T-helper 2 cell treated with Interferon-gamma antibody and Interleukin-4, amounts not matched to agents 5 μg/mL and 100 μg/mL, for 36 hours (primary cell): ENCODE measurements around the gene OR2S2.

Experiments used
- DNase-seq: peaks from one replicate; pipeline ENCODE4 v3.0.0; 2021; ENCODE audit warnings: low spot score
- H3K27ac Mint-ChIP-seq: one replicate; pipeline ENCODE4 v1.8.0; 2021; ENCODE audit warnings: mild to moderate bottlenecking, mixed read lengths
- H3K27me3 Mint-ChIP-seq: one replicate; pipeline ENCODE4 v1.8.0; 2021; ENCODE audit warnings: low read depth, mixed read lengths
- H3K36me3 Mint-ChIP-seq: one replicate; pipeline ENCODE4 v1.8.0; 2021; ENCODE audit warnings: low read depth, mixed read lengths
- H3K4me1 Mint-ChIP-seq: one replicate; pipeline ENCODE4 v1.8.0; 2021; ENCODE audit warnings: low read depth, mixed read lengths
- H3K4me3 Mint-ChIP-seq: one replicate; pipeline ENCODE4 v1.8.0; 2022; ENCODE audit warnings: mild to moderate bottlenecking, moderate library complexity, mixed read lengths
- H3K9me3 Mint-ChIP-seq: one replicate; pipeline ENCODE4 v1.8.0; 2021; ENCODE audit warnings: mixed read lengths

OR2S2 gene

GRCh38 chr9:35933550-35934067 lies 24.3 kb downstream of the OR2S2 start:
- Mint-ChIP-seq H3K27me3 (peaks cover 18% of the 10 kb centered on the region), H3K27ac (no peak overlapping the region), H3K9me3 (peaks cover 9% of the 10 kb centered on the region), H3K36me3 (peaks cover 4% of the 10 kb centered on the region), H3K4me3 (peak overlapping the region; percentile 41), H3K4me1 (peaks cover 20% of the 10 kb centered on the region)
- no peak for DNase-seq

GRCh38 chr9:35932735-35933134 lies 25.2 kb downstream of the OR2S2 start:
- Mint-ChIP-seq H3K4me3 (peak overlapping the region; percentile 37), H3K27me3 (peaks cover 18% of the 10 kb centered on the region), H3K36me3 (peaks cover 4% of the 10 kb centered on the region), H3K27ac (no peak overlapping the region), H3K9me3 (peaks cover 9% of the 10 kb centered on the region), H3K4me1 (peaks cover 19% of the 10 kb centered on the region)
- no peak for DNase-seq

- H3K27me3 Mint-ChIP-seq: peaks cover 31% of the 10 kb centered on the region
- DNase-seq: no peak
- H3K9me3 Mint-ChIP-seq: no peaks in the 10 kb centered on the region
- peaks cover 15% of the 10 kb centered on the region for H3K4me1 Mint-ChIP-seq
- no peak overlapping the region for H3K27ac Mint-ChIP-seq
- no peak overlapping the region for H3K4me3 Mint-ChIP-seq
- no peaks in the 10 kb centered on the region for H3K36me3 Mint-ChIP-seq
These were observed 27.0 kb downstream of the OR2S2 start for GRCh38 chr9:35930989-35931388.

GRCh38 chr9:35930521-35930920 lies 27.4 kb downstream of the OR2S2 start:
- peaks cover 15% of the 10 kb centered on the region for H3K4me1 Mint-ChIP-seq
- H3K9me3 Mint-ChIP-seq: no peaks in the 10 kb centered on the region
- H3K4me3 Mint-ChIP-seq: no peak overlapping the region
- no peak for DNase-seq
- H3K36me3 Mint-ChIP-seq: no peaks in the 10 kb centered on the region
- H3K27me3 Mint-ChIP-seq: peaks cover 31% of the 10 kb centered on the region
- H3K27ac Mint-ChIP-seq: no peak overlapping the region

- Mint-ChIP-seq H3K9me3 (no peaks in the 10 kb centered on the region), H3K27me3 (peaks cover 31% of the 10 kb centered on the region), H3K4me1 (peaks cover 15% of the 10 kb centered on the region), H3K4me3 (no peak overlapping the region), H3K36me3 (no peaks in the 10 kb centered on the region), H3K27ac (no peak overlapping the region)
- no peak for DNase-seq
These were observed 28.6 kb downstream of the OR2S2 start for GRCh38 chr9:35929453-35929718.

GRCh38 chr9:35928591-35929452 lies 29.1 kb downstream of the OR2S2 start:
- no peaks in the 10 kb centered on the region for H3K36me3 Mint-ChIP-seq
- peaks cover 14% of the 10 kb centered on the region for H3K4me1 Mint-ChIP-seq
- no peak overlapping the region for H3K4me3 Mint-ChIP-seq
- H3K9me3 Mint-ChIP-seq: no peaks in the 10 kb centered on the region
- H3K27me3 Mint-ChIP-seq: peaks cover 32% of the 10 kb centered on the region
- no peak for DNase-seq
- H3K27ac Mint-ChIP-seq: no peak overlapping the region

GRCh38 chr9:35923927-35924763 lies 33.8 kb downstream of the OR2S2 start:
- H3K4me1 Mint-ChIP-seq: peaks cover 2% of the 10 kb centered on the region
- H3K27me3 Mint-ChIP-seq: peaks cover 16% of the 10 kb centered on the region
- H3K27ac Mint-ChIP-seq: no peak overlapping the region
- H3K36me3 Mint-ChIP-seq: no peaks in the 10 kb centered on the region
- H3K9me3 Mint-ChIP-seq: no peaks in the 10 kb centered on the region
- no peak overlapping the region for H3K4me3 Mint-ChIP-seq
- DNase-seq: peak; percentile 60

GRCh38 chr9:35923598-35923926 lies 34.4 kb downstream of the OR2S2 start:
- H3K36me3 Mint-ChIP-seq: no peaks in the 10 kb centered on the region
- no peak overlapping the region for H3K27ac Mint-ChIP-seq
- DNase-seq: no peak
- no peak overlapping the region for H3K4me3 Mint-ChIP-seq
- peaks cover 14% of the 10 kb centered on the region for H3K27me3 Mint-ChIP-seq
- H3K9me3 Mint-ChIP-seq: no peaks in the 10 kb centered on the region
- H3K4me1 Mint-ChIP-seq: peaks cover 2% of the 10 kb centered on the region

GRCh38 chr9:35920051-35920620 lies 37.8 kb downstream of the OR2S2 start:
- Mint-ChIP-seq H3K4me1 (peaks cover 2% of the 10 kb centered on the region), H3K4me3 (no peak overlapping the region), H3K27me3 (peaks cover 2% of the 10 kb centered on the region), H3K27ac (no peak overlapping the region), H3K36me3 (no peaks in the 10 kb centered on the region), H3K9me3 (no peaks in the 10 kb centered on the region)
- no peak for DNase-seq

GRCh38 chr9:35919212-35920008 lies 38.5 kb downstream of the OR2S2 start:
- DNase-seq: no peak
- H3K36me3 Mint-ChIP-seq: no peaks in the 10 kb centered on the region
- no peak overlapping the region for H3K4me3 Mint-ChIP-seq
- peaks cover 2% of the 10 kb centered on the region for H3K4me1 Mint-ChIP-seq
- no peaks in the 10 kb centered on the region for H3K9me3 Mint-ChIP-seq
- H3K27me3 Mint-ChIP-seq: peaks cover 2% of the 10 kb centered on the region
- H3K27ac Mint-ChIP-seq: no peak overlapping the region

- no peak for DNase-seq
- Mint-ChIP-seq H3K9me3 (no peaks in the 10 kb centered on the region), H3K36me3 (no peaks in the 10 kb centered on the region), H3K27ac (no peak overlapping the region), H3K4me3 (no peak overlapping the region), H3K27me3 (no peaks in the 10 kb centered on the region), H3K4me1 (no peaks in the 10 kb centered on the region)
These were observed 39.2 kb downstream of the OR2S2 start for GRCh38 chr9:35918780-35919179.

GRCh38 chr9:35917261-35917660 lies 40.7 kb downstream of the OR2S2 start:
- DNase-seq: no peak
- no peaks in the 10 kb centered on the region for H3K27me3 Mint-ChIP-seq
- H3K27ac Mint-ChIP-seq: no peak overlapping the region
- no peaks in the 10 kb centered on the region for H3K9me3 Mint-ChIP-seq
- no peaks in the 10 kb centered on the region for H3K36me3 Mint-ChIP-seq
- H3K4me1 Mint-ChIP-seq: no peaks in the 10 kb centered on the region
- no peak overlapping the region for H3K4me3 Mint-ChIP-seq

- H3K4me3 Mint-ChIP-seq: no peak overlapping the region
- H3K4me1 Mint-ChIP-seq: peaks cover 12% of the 10 kb centered on the region
- H3K27ac Mint-ChIP-seq: no peak overlapping the region
- H3K9me3 Mint-ChIP-seq: no peaks in the 10 kb centered on the region
- no peaks in the 10 kb centered on the region for H3K36me3 Mint-ChIP-seq
- H3K27me3 Mint-ChIP-seq: no peaks in the 10 kb centered on the region
- DNase-seq: no peak
These were observed 42.2 kb downstream of the OR2S2 start for GRCh38 chr9:35915681-35916294.
